Osteocyte (in vitro differentiated cells): ENCODE measurements around the gene TBX18. TPM values are rescaled to one million over a fixed set of nuclear protein-coding genes. Genes with fewer than 3 reads are reported as not detected.

ENCODE experiments used
- DNase-seq: peaks from one replicate; pipeline ENCODE4 v3.0.0; 2021; ENCODE audit warnings: mixed read lengths; ENCODE audit not compliant: unreplicated experiment; ENCODE audit errors: extremely low spot score
- H3K27ac Mint-ChIP-seq: one replicate; pipeline ENCODE4 v1.8.0; 2021; ENCODE audit warnings: mild to moderate bottlenecking, mixed read lengths; ENCODE audit not compliant: unreplicated experiment
- H3K27me3 Mint-ChIP-seq: one replicate; pipeline ENCODE4 v1.8.0; 2021; ENCODE audit warnings: mixed read lengths; ENCODE audit not compliant: unreplicated experiment
- H3K36me3 Mint-ChIP-seq: one replicate; pipeline ENCODE4 v1.8.0; 2021; ENCODE audit warnings: mixed read lengths; ENCODE audit not compliant: unreplicated experiment
- H3K4me1 Mint-ChIP-seq: one replicate; pipeline ENCODE4 v1.8.0; 2021; ENCODE audit warnings: mixed read lengths; ENCODE audit not compliant: unreplicated experiment
- H3K4me3 Mint-ChIP-seq: one replicate; pipeline ENCODE4 v1.8.0; 2021; ENCODE audit warnings: mild to moderate bottlenecking, moderate library complexity, mixed read lengths; ENCODE audit not compliant: unreplicated experiment
- H3K9me3 Mint-ChIP-seq: one replicate; pipeline ENCODE4 v1.8.0; 2021; ENCODE audit warnings: mixed read lengths; ENCODE audit not compliant: unreplicated experiment
- total RNA-seq: library from RNA; stranded (reverse); gene quantifications from 2 replicates; pipeline ENCODE4 v1.2.1, GENCODE V29; 2021
- TF ChIP-seq, protein P1 (sequence below): fragments of 200-600 bp; sonication (generic); IDR thresholded peaks from 2 replicates; pipeline ENCODE4 v1.5.0; 2021; ENCODE audit warnings: antibody characterized with exemption, mild to moderate bottlenecking, moderate library complexity

The TBX18 gene
- total RNA-seq, 1 donor from 2014 or later = 8.0 TPM

DNA sequence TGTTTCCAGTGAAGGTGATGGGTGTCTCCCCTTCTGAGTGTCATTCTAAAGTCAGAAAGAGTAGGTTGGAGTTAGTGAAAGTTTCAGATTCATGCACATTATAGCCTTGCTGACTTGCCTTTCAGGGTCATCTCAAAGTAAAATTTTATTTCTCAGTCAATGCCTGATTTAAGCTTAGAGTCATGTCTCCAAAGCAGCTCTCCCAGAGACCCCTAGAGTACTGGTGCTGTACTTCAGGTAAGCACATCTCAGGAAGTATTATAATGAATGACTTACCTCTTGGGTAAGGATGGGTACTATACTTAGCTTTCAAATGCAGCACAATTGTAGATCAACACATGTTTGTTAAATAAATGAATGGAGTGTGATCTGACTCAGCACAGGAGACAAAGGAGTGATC, 116.0 kb downstream of the TBX18 start:
- Mint-ChIP-seq H3K9me3 (peaks cover 6% of the 10 kb centered on the region), H3K27me3 (no peaks in the 10 kb centered on the region), H3K4me1 (peaks cover 52% of the 10 kb centered on the region)

DNA sequence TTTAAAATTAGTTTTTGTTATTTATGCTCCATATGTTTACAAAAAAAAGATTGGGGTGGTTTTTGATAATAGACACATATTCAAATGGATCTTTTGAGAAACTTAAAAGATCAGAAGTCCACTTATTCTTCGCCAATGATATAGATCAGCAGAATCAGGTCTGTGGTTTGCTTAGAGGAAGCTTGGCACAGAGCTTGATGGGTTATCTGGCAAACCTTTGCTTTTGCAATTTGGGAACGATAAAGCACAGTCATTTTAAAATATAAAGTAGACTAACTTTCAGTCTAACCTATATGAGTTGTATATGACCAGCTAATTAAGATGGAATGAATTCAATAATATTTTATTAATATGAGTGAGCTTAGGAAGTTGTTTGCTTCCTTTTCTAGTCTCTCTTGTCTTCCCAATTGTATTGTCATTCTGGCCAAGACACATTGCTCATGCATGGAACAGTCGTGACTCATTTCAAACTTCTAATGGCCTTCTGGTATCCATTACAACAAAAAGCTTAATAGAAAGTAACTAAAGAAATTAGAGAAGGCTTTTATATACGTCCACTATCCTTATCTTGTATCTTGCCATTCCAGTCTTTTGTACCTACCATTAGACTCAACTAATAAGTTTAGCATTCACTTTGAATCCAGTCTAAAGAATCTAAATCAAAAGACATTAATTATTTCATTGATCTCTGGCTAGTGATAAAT, 118.7 kb downstream of the TBX18 start:
- Mint-ChIP-seq H3K4me1 (peaks cover 45% of the 10 kb centered on the region), H3K9me3 (peaks cover 6% of the 10 kb centered on the region)

More for the DNA sequence above, 116.0 kb downstream of the TBX18 start:
- Mint-ChIP-seq H3K27ac (no peak overlapping the region), H3K36me3 (no peaks in the 10 kb centered on the region), H3K4me3 (no peak overlapping the region)
- no peak for DNase-seq
- TF ChIP-seq, protein P1, sequence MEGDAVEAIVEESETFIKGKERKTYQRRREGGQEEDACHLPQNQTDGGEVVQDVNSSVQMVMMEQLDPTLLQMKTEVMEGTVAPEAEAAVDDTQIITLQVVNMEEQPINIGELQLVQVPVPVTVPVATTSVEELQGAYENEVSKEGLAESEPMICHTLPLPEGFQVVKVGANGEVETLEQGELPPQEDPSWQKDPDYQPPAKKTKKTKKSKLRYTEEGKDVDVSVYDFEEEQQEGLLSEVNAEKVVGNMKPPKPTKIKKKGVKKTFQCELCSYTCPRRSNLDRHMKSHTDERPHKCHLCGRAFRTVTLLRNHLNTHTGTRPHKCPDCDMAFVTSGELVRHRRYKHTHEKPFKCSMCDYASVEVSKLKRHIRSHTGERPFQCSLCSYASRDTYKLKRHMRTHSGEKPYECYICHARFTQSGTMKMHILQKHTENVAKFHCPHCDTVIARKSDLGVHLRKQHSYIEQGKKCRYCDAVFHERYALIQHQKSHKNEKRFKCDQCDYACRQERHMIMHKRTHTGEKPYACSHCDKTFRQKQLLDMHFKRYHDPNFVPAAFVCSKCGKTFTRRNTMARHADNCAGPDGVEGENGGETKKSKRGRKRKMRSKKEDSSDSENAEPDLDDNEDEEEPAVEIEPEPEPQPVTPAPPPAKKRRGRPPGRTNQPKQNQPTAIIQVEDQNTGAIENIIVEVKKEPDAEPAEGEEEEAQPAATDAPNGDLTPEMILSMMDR = no peak

DNA sequence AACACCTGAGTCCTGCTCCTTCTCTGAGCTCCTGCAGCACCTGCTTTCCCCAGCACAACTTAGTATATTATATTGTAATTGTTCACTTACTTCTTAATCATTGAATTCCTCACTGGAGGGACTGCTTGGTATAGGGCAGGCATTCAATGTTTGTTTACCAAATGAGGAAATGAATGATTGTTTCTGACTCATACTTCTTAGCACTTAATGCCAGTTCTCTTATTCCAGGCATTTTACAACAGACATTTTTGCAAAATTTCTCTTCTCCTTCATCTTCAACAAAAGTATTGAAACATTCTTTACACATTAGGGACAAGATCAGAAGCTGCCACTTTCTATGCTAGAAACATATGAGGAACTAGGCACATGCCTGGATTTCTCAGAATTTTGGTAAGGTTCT, 119.4 kb downstream of the TBX18 start:
- no peak for DNase-seq
- TF ChIP-seq, protein P1 = no peak
- no peaks in the 10 kb centered on the region for H3K27me3 Mint-ChIP-seq
- no peaks in the 10 kb centered on the region for H3K36me3 Mint-ChIP-seq
- no peak overlapping the region for H3K27ac Mint-ChIP-seq
- H3K9me3 Mint-ChIP-seq = peaks cover 6% of the 10 kb centered on the region
- H3K4me3 Mint-ChIP-seq = no peak overlapping the region
- H3K4me1 Mint-ChIP-seq = peaks cover 48% of the 10 kb centered on the region

More for the DNA sequence above, 118.7 kb downstream of the TBX18 start:
- Mint-ChIP-seq H3K36me3 (no peaks in the 10 kb centered on the region), H3K27me3 (no peaks in the 10 kb centered on the region), H3K4me3 (no peak overlapping the region), H3K27ac (no peak overlapping the region)
- TF ChIP-seq, protein P1 = no peak
- DNase-seq = no peak

DNA sequence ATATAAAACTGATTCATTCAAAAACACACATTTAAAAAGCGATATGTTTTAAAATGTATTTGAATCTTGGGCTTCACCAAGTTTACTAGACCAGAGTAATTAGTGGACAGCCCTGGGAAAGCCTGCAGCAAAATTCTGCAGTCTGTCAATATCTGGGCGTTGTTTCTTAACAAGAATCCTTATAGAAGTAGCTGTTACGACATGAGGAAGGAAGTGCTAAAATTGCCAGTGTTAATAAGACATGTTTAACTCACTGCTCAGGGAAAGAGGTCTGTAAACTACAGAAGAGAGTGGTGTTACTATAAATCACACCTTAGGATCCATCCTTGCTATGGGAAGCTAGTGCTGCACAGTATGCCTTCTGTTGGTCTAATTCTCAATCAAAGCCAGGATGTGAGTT, 120.6 kb downstream of the TBX18 start:
- Mint-ChIP-seq H3K4me3 (no peak overlapping the region), H3K27me3 (no peaks in the 10 kb centered on the region), H3K36me3 (no peaks in the 10 kb centered on the region), H3K4me1 (peaks cover 57% of the 10 kb centered on the region), H3K27ac (no peak overlapping the region), H3K9me3 (peaks cover 6% of the 10 kb centered on the region)
- DNase-seq = no peak
- TF ChIP-seq, protein P1 = no peak

DNA sequence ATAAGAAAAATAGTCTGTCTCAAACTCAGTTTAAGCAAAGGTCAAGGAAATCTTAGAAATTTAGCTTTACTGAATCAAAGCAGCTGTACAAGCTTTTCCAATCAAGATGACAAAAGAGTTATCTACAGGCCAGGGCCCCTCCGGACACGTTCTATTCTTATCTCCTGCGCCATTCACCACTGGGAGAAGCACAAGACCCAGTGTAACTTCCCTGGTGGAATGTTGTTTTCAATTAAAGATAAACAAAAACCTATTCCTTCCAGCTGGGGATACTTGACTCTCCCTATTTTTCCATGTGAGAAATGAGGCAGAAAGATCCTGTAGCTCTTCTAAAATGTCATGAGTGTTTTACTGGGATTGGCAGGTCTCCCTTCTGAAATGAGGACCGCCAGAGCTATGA, 123.3 kb downstream of the TBX18 start:
- DNase-seq = no peak
- no peak overlapping the region for H3K4me3 Mint-ChIP-seq
- H3K27me3 Mint-ChIP-seq = no peaks in the 10 kb centered on the region
- TF ChIP-seq, protein P1 = no peak
- H3K9me3 Mint-ChIP-seq = no peaks in the 10 kb centered on the region
- no peaks in the 10 kb centered on the region for H3K36me3 Mint-ChIP-seq
- H3K27ac Mint-ChIP-seq = peak overlapping the region; percentile 42
- H3K4me1 Mint-ChIP-seq = peaks cover 61% of the 10 kb centered on the region
